ENCODE results near the gene PRKN.

DNA sequence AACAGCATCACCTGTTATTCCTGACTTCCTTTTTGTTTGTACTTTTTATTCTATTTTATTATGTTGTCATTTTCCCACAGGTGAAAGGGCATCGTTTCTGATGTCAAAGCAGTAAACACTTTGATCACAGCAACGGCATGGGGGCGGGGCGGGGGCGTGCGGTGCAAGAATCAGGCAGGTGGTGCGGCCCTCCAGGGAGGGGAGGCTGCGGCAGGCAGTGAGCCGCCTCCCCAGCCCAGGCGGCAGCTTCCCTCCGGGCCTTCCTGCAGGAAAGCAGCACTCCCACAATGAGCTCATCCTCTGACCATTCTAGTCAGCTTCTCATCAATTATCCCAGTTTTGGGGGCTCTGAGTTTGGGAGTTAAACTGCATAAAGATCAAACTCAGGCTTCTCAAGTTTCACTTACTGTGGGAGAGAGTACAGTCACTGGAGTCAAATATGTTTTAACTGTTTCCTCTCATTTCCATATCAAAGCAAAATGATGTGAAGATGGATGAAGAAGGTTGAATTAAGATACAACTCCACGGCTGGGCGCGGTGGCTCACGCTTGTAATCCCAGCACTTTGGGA lies 845.3 kb downstream of the PRKN start:
- TF ChIP-seq CTCF (IDR thresholded peaks at IDR 0.05; ENCODE audit: low read length), result no peak
- TF ChIP-seq EZH2 (IDR thresholded peaks at IDR 0.05; ENCODE audit: borderline replicate concordance, low read length), result no peak

Measured in OCI-LY1 (cell line).